ENCODE results near the gene PTOV1. TPM values are rescaled to one million over a fixed set of nuclear protein-coding genes. Genes with fewer than 3 reads are reported as not detected.

PTOV1 gene
- polyA plus RNA-seq, 3 donors = 278 to 373 (median 349) TPM

GRCh38 chr19:49890349-49891311 lies 39.7 kb downstream of the PTOV1 start:
- DNase-seq (ENCODE audit: extremely low read depth in 1 of 11, low read depth in 9 of 11, low spot score in 4 of 11) = no peak

GRCh38 chr19:49891393-49891792 lies 40.4 kb downstream of the PTOV1 start:
- DNase-seq (ENCODE audit: extremely low read depth in 1 of 11, low read depth in 9 of 11, low spot score in 4 of 11) = no peak

GRCh38 chr19:49892716-49893115 lies 41.8 kb downstream of the PTOV1 start:
- DNase-seq (ENCODE audit: extremely low read depth in 1 of 11, low read depth in 9 of 11, low spot score in 4 of 11) = no peak

- DNase-seq (ENCODE audit: extremely low read depth in 1 of 11, low read depth in 9 of 11, low spot score in 4 of 11) = no peak
These were observed 43.2 kb downstream of the PTOV1 start for GRCh38 chr19:49894011-49894664.

- DNase-seq (ENCODE audit: extremely low read depth in 1 of 11, low read depth in 9 of 11, low spot score in 4 of 11) = no peak
These were observed 44.1 kb downstream of the PTOV1 start for GRCh38 chr19:49894879-49895565.

GRCh38 chr19:49895566-49896297 lies 44.8 kb downstream of the PTOV1 start:
- DNase-seq (ENCODE audit: extremely low read depth in 1 of 11, low read depth in 9 of 11, low spot score in 4 of 11) = no peak

GRCh38 chr19:49896863-49897621 lies 46.1 kb downstream of the PTOV1 start, which contains the start of gene IL4I1:
TSS of gene IL4I1 (minus strand) at chr19:49896887. CDS start at chr19:49896160, 727 bp downstream.
- peak in 1 of 11 donors; percentile 37 for DNase-seq (ENCODE audit: extremely low read depth in 1 of 11, low read depth in 9 of 11, low spot score in 4 of 11)

- no peak for DNase-seq (ENCODE audit: extremely low read depth in 1 of 11, low read depth in 9 of 11, low spot score in 4 of 11)
These were observed 53.2 kb downstream of the PTOV1 start for GRCh38 chr19:49904136-49904535.

- DNase-seq (ENCODE audit: extremely low read depth in 1 of 11, low read depth in 9 of 11, low spot score in 4 of 11) = no peak
These were observed 56.1 kb downstream of the PTOV1 start for GRCh38 chr19:49906879-49907564.

GRCh38 chr19:49907745-49908446 lies 56.9 kb downstream of the PTOV1 start:
- no peak for DNase-seq (ENCODE audit: extremely low read depth in 1 of 11, low read depth in 9 of 11, low spot score in 4 of 11)

GRCh38 chr19:49908480-49909420 lies 57.8 kb downstream of the PTOV1 start:
- DNase-seq (ENCODE audit: extremely low read depth in 1 of 11, low read depth in 9 of 11, low spot score in 4 of 11) = no peak

GRCh38 chr19:49910179-49910578 lies 59.2 kb downstream of the PTOV1 start:
- DNase-seq (ENCODE audit: extremely low read depth in 1 of 11, low read depth in 9 of 11, low spot score in 4 of 11) = no peak
